ENCODE measurements around the gene CELSR1. TPM values are rescaled to one million over a fixed set of nuclear protein-coding genes. Genes with fewer than 3 reads are reported as not detected.

The CELSR1 gene
- polyA plus RNA-seq, 4 donors, result 4.4 to 27.6 (median 24.8) TPM

GRCh38 chr22:46557736-46558480, 20.5 kb upstream of the CELSR1 start:
- DNase-seq (ENCODE audit: low read depth in 4 of 4, low spot score in 3 of 4), result no peak

DNA sequence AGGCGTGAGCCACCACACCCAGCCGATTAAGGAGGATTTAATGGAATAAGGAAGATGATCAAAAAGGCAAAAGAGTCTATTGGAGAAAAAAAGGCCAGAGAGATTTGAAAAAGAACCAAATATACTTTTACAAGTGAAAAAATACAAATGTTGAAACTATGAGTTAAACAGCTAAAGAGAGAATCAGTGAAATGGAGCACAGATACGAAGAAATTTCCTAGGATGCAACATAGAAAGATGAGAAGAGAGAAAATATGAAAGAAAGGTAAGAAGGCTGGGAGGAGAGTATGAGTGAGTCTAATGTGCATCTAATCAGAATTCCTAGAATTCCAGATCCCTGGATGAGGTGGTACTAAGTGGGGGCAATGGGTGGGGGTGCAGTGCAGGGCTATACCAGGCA, 19.4 kb upstream of the CELSR1 start:
- no peak for DNase-seq (ENCODE audit: low read depth in 4 of 4, low spot score in 3 of 4)

GRCh38 chr22:46553189-46553588, 15.8 kb upstream of the CELSR1 start:
- no peak for DNase-seq (ENCODE audit: low read depth in 4 of 4, low spot score in 3 of 4)

GRCh38 chr22:46551996-46552395, 14.6 kb upstream of the CELSR1 start:
- no peak for DNase-seq (ENCODE audit: low read depth in 4 of 4, low spot score in 3 of 4)

DNA sequence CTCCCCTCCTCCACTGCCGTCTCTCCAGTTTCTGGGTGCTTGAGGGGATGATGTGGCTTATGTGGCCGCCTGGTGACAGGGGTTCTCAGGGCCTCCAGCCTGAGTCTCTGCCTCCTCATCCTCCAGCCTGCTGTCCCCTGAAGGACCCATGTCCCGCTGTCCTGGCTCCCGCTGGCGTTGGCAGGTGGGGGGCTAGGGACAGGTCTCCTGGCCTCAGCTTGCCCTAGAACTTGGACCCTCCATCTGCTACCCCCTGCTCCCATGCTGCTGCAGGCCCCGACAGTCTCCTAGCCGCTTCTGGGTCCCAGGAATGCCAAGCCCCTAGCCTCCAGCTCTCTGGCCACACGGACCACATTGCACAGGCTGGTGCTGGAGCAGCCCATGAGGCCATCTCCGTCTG, 13.9 kb upstream of the CELSR1 start:
- no peak for DNase-seq (ENCODE audit: low read depth in 4 of 4, low spot score in 3 of 4)

- DNase-seq (ENCODE audit: low read depth in 4 of 4, low spot score in 3 of 4), result no peak
Measured at GRCh38 chr22:46549971-46550641, 12.7 kb upstream of the CELSR1 start.

DNA sequence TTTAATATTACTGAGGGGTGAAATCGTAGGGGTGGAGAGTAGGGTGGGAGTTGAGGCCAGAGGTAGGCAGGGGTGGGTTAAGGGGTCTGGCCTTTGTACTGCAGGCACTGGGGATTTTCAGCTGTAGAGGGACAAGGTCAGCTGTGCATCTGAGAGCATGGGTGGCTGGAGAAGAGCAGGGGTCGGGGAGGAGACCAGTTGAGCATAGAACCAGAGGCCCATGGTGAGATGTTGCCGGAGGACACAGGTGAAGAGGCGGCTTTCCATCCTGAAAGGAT, 12.1 kb upstream of the CELSR1 start:
- no peak for DNase-seq (ENCODE audit: low read depth in 4 of 4, low spot score in 3 of 4)

GRCh38 chr22:46547883-46548244, 10.4 kb upstream of the CELSR1 start:
- DNase-seq (ENCODE audit: low read depth in 4 of 4, low spot score in 3 of 4), result no peak

GRCh38 chr22:46547179-46547882, 9.9 kb upstream of the CELSR1 start:
- DNase-seq (ENCODE audit: low read depth in 4 of 4, low spot score in 3 of 4), result no peak

GRCh38 chr22:46546466-46547178, 9.2 kb upstream of the CELSR1 start:
- no peak for DNase-seq (ENCODE audit: low read depth in 4 of 4, low spot score in 3 of 4)

- DNase-seq (ENCODE audit: low read depth in 4 of 4, low spot score in 3 of 4), result no peak
Measured at GRCh38 chr22:46545086-46545792, 7.8 kb upstream of the CELSR1 start.

DNA sequence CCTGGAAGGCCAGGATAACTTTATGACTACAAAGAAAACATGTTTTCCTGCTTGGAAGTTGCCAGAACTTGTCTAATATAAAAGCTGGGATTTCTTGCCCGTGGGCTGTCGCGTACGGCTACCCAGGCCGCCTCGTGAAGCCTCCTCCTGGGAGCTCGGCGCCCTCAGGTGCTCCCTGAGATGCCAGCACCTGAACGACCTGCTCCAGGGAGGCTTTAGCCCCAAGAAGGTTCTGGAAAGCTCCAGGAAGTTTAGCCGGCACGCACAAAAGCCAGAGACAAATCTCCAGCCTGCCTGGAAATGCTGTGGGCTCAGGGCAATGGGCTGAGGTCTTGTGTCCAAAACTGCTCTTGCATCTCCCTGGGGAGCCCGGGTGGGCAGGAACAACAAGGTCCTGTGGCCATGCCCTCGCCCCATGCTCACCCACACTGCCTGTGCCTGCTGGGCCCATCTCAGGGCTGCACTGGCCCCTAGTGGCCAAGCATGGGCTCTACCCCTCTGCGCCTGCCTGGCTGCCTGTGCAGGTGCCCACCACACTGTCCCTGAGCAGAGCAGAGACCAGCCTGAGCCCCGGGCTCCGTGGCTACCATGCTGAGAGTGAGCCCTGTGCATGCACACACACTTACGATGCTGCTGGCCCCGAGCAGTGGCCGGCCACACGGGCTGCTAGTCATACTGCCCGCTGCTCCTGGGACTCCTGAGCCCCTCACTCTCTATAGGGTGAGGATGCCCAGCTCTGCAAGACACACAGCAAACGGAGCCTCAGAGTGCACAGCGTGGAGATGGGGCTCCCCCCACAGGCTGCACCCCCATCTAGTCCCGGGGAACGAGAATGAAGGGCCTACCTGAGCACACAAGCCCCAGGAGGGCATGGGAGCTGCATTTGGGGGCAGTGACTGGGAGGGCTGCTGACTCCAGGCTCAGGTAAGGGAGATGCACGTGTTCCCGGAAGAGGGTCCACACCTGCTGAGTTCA, 4.9 kb upstream of the CELSR1 start:
- no peak for DNase-seq (ENCODE audit: low read depth in 4 of 4, low spot score in 3 of 4)

DNA sequence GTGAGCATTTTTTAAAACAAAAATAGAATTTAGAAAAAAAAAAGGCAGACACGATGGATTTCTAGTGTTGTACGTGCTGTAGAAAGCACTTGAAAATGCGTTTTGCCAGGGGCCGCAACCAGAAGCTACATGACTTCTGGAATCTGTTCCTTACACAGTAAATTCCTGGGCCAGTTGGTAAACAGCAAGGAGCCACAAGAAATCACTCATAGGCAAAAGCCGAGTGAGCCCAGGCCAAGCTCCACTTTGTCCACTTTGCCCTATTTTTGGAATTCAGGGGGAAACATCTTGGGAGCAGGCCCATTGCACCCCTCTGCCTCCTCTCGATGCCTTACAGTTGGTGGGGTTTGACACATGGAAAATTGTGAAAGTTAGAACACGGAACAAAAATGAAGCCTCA, 4.1 kb upstream of the CELSR1 start:
- no peak for DNase-seq (ENCODE audit: low read depth in 4 of 4, low spot score in 3 of 4)

GRCh38 chr22:46540874-46541273, 3.5 kb upstream of the CELSR1 start:
- no peak for DNase-seq (ENCODE audit: low read depth in 4 of 4, low spot score in 3 of 4)

DNA sequence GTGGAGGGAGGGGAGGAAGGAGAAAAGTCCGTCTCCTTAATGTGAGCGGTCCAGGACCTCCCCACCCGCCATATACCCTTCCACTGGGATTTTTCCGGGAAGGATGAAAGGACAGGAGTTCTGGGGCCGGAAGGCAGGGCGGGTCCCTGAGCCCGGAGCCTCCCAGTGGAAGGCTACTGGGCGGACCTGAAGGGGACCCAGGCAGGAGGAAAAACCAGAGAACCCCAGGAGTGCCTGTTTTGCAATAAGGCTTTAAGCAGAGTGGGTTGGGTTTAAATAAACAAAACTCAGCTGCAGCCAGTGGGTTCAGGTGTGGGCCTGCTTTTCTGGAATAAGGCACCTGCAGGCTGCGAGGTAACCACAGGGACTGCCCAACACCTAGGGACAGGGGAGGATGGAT, 1.7 kb upstream of the CELSR1 start:
- DNase-seq (ENCODE audit: low read depth in 4 of 4, low spot score in 3 of 4), result no peak

DNA sequence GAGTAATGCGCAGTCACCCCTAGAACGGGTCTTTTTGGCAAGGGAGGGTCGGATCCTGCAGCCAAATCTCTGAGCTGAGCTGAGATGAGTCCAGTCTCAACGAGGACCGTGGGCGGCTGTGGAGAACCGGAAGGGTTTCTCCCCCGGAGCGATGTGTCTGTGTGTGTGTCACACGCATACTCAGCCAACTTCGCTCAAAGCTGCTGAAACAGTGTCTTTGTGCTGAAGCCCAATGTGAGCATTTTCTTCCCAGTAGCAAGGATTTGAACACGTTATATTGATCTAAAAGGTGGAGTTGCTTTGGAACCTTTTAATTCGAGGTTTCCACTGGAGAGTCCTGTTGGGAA, 1.4 kb upstream of the CELSR1 start:
- DNase-seq (ENCODE audit: low read depth in 4 of 4, low spot score in 3 of 4), result no peak

DNA sequence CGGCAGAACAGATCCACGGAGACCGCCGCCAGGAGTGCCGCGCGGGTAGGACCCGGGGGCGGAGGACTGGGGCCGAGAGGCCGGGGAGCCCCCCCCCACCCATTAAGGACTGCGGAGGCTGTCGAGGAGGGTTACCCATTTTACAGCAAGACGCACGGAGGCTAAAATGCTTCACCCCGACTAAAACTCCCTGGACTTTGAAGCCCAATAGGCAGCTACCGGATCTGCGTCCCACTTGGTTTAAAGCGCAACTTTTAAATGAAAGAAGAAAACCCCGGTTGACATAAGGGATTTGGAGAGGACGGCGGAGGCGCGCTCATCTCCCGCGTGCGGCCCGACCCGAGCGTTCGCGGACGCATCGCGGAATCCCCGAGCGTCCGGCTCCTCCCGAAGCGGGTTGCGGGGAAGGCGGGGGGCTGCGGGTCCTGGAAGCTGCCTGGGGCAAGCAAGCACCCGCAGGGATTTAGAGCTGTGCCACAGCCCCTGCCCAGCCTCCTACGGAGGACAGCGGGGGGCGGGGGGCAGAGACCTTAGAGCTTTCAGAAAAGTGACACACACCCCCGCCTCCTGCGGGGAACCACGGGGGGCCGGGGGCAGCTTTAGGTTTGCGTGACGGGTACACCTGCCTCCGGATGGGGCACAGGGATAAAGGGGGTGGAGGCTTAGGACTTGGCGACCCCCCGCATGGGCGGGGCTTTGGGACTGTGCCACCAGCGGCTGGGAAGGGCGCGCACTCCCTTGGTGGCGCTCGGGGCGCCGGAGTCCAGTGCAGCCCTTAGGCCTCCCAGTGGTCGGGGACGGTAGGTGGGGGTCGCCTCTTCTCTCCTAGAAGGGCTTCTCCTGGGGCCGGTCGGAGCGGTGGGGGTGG, 760 bp upstream of the CELSR1 start:
- DNase-seq (ENCODE audit: low read depth in 4 of 4, low spot score in 3 of 4), result no peak

DNA sequence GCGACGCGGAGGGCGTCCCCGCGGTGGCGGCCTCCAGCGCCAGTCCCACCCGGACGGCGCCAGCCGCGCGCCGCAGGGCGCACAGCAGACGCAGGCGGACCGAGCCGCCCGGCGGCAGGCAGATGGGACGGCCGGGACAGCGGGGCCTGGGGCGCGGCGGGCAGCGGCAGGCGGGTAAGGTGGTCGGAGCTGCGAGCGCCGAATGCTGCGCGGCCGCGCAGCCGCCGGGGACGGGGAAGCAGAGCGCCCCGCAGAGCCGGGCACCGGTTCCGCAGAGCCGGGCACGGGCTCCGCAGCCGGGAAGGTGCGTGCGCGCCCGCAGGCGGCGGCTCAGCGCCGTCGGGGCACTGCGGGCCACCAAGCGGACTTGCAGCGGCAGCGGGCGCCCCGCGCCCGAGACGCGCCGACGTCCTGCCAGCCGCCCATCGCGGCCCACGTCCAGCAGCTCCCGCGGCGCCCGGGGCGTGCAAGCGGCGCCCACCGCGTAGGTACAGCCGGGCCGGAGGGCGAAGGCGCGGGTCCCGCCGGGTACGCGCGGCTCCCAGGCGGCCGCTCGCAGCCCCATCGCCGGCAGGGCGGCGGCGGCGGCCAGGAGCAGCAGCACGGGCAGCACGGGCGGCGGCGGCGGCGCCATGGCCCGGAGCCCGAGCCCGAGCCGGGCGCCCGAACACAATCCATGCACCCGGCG, 739 bp downstream of the CELSR1 start:
- DNase-seq (ENCODE audit: low read depth in 4 of 4, low spot score in 3 of 4), result no peak

Measured in left renal pelvis (tissue), 4 donors.